ENCODE measurements around the gene TLK2.
"Not testable (repeated sequence)": the region's sequence is repeated elsewhere in the genome, so short reads cannot be mapped to it uniquely, and the experiment has no call there.

Gene TLK2

DNA sequence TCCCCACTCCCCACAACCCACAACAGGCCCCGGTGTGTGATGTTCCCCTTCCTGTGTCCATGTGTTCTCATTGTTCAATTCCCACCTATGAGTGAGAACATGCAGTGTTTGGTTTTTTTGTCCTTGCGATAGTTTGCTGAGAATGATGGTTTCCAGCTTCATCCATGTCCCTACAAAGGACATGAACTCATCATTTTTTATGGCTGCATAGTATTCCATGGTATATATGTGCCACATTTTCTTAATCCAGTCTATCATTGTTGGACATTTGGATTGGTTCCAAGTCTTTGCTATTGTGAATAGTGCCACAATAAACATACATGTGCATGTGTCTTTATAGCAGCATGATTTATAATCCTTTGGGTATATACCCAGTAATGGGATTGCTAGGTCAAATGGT, 82.3 kb downstream of the TLK2 start:
- POLR2A ChIA-PET; H3K9me3 ChIP-seq (ENCODE audit: control insufficient read depth, insufficient read depth, low read depth, low read length); CTCF ChIA-PET; H3K27ac ChIP-seq (ENCODE audit: extremely low read depth, low read depth, low read length); H3K4me3 ChIP-seq (ENCODE audit: low read depth, low read length); H3K4me1 ChIP-seq (ENCODE audit: control insufficient read depth, insufficient read depth, low read length): not testable (repeated sequence)
- peaks cover 46 to 61% of the 10 kb centered on the region in 2 experiments for H3K36me3 ChIP-seq (ENCODE audit: control insufficient read depth in 2 of 2, insufficient read depth in 1 of 2, low read length in 2 of 2)
- TF ChIP-seq, protein P1, sequence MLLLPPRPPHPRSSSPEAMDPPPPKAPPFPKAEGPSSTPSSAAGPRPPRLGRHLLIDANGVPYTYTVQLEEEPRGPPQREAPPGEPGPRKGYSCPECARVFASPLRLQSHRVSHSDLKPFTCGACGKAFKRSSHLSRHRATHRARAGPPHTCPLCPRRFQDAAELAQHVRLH (tag by site-specific recombination; IDR thresholded peaks at IDR 0.05): 0 out of 2 replicates have a peak, but pooled peaks have one; percentile 49
- TF ChIP-seq ZNF146 (tag by site-specific recombination; IDR thresholded peaks at IDR 0.05): peak; percentile 92

DNA sequence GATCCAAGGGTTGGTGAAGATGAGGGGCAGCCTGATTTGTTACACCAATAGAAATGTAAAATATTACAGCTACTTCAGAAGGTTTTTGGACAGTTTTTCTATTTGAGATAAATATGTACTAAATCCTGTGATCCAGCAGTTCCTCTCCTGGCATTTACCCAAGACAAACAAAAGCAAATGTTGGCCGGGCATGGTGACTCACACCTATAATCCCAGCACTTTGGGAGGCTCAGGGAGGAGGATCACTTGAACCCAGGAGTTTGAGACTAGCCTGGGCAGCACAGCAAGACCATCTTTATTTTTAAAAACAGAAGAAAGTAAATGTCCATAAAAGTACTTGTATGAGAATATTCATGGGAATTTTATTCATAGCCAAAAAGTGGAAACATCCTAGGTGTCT, 84.0 kb downstream of the TLK2 start:
- H3K4me3 ChIP-seq (ENCODE audit: low read depth, low read length): no peak overlapping the region
- peaks cover 6% of the 10 kb centered on the region for H3K4me1 ChIP-seq (ENCODE audit: control insufficient read depth, insufficient read depth, low read length)
- POLR2A ChIA-PET: no interaction called here
- no peak overlapping the region for H3K27ac ChIP-seq (ENCODE audit: extremely low read depth, low read depth, low read length)
- CTCF ChIA-PET: interaction anchor here (1.2 kb wide), 1 partner anchor 10 kb away, joined by 3 read pairs; no protein-coding TSS in a partner anchor
- H3K36me3 ChIP-seq (ENCODE audit: control insufficient read depth in 2 of 2, insufficient read depth in 1 of 2, low read length in 2 of 2): peaks cover 51 to 71% of the 10 kb centered on the region in 2 experiments
- H3K9me3 ChIP-seq (ENCODE audit: control insufficient read depth, insufficient read depth, low read depth, low read length): no peaks in the 10 kb centered on the region
- TF ChIP-seq RBAK (tag by site-specific recombination; IDR thresholded peaks at IDR 0.05) (no peak), ZNF146 (tag by site-specific recombination; IDR thresholded peaks at IDR 0.05) (0 out of 2 replicates have a peak, but pooled peaks have one; percentile 5), YY1 (tag by site-specific recombination; IDR thresholded peaks at IDR 0.05) (no peak), WT1 (tag by site-specific recombination; IDR thresholded peaks at IDR 0.05) (peak; percentile 41; the same call in 1 of the 2 replicates), ZNF23 (tag by site-specific recombination; IDR thresholded peaks at IDR 0.05; ENCODE audit: borderline replicate concordance) (no peak), ZNF433 (tag by site-specific recombination; IDR thresholded peaks at IDR 0.05; ENCODE audit: low read depth) (no peak), ZNF292 (tag by site-specific recombination; IDR thresholded peaks at IDR 0.05; ENCODE audit: borderline replicate concordance, low read depth) (no peak), ZNF114 (tag by site-specific recombination; IDR thresholded peaks at IDR 0.05) (no peak), ZNF785 (tag by site-specific recombination; IDR thresholded peaks at IDR 0.05) (no peak), ZNF16 (tag by site-specific recombination; IDR thresholded peaks at IDR 0.05; ENCODE audit: low read depth) (no peak), KLF9 (tag by site-specific recombination; IDR thresholded peaks at IDR 0.05; ENCODE audit: low read depth) (no peak)
- TF ChIP-seq, protein P2, sequence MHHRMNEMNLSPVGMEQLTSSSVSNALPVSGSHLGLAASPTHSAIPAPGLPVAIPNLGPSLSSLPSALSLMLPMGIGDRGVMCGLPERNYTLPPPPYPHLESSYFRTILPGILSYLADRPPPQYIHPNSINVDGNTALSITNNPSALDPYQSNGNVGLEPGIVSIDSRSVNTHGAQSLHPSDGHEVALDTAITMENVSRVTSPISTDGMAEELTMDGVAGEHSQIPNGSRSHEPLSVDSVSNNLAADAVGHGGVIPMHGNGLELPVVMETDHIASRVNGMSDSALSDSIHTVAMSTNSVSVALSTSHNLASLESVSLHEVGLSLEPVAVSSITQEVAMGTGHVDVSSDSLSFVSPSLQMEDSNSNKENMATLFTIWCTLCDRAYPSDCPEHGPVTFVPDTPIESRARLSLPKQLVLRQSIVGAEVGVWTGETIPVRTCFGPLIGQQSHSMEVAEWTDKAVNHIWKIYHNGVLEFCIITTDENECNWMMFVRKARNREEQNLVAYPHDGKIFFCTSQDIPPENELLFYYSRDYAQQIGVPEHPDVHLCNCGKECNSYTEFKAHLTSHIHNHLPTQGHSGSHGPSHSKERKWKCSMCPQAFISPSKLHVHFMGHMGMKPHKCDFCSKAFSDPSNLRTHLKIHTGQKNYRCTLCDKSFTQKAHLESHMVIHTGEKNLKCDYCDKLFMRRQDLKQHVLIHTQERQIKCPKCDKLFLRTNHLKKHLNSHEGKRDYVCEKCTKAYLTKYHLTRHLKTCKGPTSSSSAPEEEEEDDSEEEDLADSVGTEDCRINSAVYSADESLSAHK (tag by site-specific recombination; IDR thresholded peaks at IDR 0.05): no peak
- TF ChIP-seq, protein P3, sequence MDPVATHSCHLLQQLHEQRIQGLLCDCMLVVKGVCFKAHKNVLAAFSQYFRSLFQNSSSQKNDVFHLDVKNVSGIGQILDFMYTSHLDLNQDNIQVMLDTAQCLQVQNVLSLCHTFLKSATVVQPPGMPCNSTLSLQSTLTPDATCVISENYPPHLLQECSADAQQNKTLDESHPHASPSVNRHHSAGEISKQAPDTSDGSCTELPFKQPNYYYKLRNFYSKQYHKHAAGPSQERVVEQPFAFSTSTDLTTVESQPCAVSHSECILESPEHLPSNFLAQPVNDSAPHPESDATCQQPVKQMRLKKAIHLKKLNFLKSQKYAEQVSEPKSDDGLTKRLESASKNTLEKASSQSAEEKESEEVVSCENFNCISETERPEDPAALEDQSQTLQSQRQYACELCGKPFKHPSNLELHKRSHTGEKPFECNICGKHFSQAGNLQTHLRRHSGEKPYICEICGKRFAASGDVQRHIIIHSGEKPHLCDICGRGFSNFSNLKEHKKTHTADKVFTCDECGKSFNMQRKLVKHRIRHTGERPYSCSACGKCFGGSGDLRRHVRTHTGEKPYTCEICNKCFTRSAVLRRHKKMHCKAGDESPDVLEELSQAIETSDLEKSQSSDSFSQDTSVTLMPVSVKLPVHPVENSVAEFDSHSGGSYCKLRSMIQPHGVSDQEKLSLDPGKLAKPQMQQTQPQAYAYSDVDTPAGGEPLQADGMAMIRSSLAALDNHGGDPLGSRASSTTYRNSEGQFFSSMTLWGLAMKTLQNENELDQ (tag by site-specific recombination; IDR thresholded peaks at IDR 0.05; ENCODE audit: low read depth): no peak
- TF ChIP-seq, protein P4, sequence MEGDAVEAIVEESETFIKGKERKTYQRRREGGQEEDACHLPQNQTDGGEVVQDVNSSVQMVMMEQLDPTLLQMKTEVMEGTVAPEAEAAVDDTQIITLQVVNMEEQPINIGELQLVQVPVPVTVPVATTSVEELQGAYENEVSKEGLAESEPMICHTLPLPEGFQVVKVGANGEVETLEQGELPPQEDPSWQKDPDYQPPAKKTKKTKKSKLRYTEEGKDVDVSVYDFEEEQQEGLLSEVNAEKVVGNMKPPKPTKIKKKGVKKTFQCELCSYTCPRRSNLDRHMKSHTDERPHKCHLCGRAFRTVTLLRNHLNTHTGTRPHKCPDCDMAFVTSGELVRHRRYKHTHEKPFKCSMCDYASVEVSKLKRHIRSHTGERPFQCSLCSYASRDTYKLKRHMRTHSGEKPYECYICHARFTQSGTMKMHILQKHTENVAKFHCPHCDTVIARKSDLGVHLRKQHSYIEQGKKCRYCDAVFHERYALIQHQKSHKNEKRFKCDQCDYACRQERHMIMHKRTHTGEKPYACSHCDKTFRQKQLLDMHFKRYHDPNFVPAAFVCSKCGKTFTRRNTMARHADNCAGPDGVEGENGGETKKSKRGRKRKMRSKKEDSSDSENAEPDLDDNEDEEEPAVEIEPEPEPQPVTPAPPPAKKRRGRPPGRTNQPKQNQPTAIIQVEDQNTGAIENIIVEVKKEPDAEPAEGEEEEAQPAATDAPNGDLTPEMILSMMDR (tag by site-specific recombination; IDR thresholded peaks at IDR 0.05): no peak
- TF ChIP-seq, protein P5, sequence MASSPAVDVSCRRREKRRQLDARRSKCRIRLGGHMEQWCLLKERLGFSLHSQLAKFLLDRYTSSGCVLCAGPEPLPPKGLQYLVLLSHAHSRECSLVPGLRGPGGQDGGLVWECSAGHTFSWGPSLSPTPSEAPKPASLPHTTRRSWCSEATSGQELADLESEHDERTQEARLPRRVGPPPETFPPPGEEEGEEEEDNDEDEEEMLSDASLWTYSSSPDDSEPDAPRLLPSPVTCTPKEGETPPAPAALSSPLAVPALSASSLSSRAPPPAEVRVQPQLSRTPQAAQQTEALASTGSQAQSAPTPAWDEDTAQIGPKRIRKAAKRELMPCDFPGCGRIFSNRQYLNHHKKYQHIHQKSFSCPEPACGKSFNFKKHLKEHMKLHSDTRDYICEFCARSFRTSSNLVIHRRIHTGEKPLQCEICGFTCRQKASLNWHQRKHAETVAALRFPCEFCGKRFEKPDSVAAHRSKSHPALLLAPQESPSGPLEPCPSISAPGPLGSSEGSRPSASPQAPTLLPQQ (tag by site-specific recombination; IDR thresholded peaks at IDR 0.05): no peak
- TF ChIP-seq, protein P6, sequence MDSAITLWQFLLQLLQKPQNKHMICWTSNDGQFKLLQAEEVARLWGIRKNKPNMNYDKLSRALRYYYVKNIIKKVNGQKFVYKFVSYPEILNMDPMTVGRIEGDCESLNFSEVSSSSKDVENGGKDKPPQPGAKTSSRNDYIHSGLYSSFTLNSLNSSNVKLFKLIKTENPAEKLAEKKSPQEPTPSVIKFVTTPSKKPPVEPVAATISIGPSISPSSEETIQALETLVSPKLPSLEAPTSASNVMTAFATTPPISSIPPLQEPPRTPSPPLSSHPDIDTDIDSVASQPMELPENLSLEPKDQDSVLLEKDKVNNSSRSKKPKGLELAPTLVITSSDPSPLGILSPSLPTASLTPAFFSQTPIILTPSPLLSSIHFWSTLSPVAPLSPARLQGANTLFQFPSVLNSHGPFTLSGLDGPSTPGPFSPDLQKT (IDR thresholded peaks at IDR 0.05; ENCODE audit: borderline replicate concordance, low read depth, low read length): no peak
- TF ChIP-seq, protein P7, sequence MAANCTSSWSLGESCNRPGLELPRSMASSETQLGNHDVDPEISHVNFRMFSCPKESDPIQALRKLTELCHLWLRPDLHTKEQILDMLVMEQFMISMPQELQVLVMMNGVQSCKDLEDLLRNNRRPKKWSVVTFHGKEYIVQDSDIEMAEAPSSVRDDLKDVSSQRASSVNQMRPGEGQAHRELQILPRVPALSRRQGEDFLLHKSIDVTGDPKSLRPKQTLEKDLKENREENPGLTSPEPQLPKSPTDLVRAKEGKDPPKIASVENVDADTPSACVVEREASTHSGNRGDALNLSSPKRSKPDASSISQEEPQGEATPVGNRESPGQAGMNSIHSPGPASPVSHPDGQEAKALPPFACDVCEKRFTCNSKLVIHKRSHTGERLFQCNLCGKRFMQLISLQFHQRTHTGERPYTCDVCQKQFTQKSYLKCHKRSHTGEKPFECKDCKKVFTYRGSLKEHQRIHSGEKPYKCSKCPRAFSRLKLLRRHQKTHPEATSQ (tag by site-specific recombination; IDR thresholded peaks at IDR 0.05): no peak

Measured in HEK293 (cell line).